ENCODE data around the gene DHX35. TPM values are rescaled to one million over a fixed set of nuclear protein-coding genes. Genes with fewer than 3 reads are reported as not detected.
A peak's percentile ranks its signal among the peaks of the same experiment; 100 is the strongest.

DHX35 gene
- total and polyA plus RNA-seq, 8 donors: 2.2 to 6.8 (median 3.3) TPM

DNA sequence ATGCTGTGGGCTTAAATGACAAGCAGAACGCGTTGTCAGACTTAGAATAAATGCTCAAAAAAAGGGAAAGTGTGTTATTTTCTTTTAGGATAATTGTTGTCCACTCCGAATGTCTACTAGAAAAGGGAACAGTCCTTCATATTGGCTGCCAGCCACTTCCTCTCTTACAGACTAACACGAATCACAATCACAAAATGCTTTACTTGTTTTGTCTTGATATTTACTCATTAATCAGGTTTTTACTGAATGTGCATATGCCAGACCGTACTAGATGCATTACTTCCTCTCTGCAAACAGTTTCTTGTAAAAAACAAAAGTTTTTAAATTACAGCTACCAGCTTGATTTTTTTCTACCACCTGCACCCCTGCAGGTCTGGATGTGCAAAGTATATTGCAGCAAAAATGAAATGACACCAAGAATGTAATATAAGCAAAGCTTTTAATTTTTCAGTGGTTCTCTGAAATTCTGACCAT is 821 bp downstream of the DHX35 start:
- H3K36me3 ChIP-seq: no peaks in the 10 kb centered on the region
- ATAC-seq (no peak), DNase-seq (no peak), FAIRE-seq (no peak)
- no peaks in the 10 kb centered on the region for H3K27me3 ChIP-seq
- H3K4me3 ChIP-seq: peak overlapping the region; percentile 85 to 100 (median 95)
- no peaks in the 10 kb centered on the region for H3K9me3 ChIP-seq
- H3K27ac ChIP-seq: peak overlapping the region in 2 of 4 donors; percentile 75 to 76
- intact Hi-C loops (cut with DNase I): no loop called here
- H3K4me1 ChIP-seq: peaks cover 0 to 9% (median 7%) of the 10 kb centered on the region in 3 donors
- TF ChIP-seq, protein P1, sequence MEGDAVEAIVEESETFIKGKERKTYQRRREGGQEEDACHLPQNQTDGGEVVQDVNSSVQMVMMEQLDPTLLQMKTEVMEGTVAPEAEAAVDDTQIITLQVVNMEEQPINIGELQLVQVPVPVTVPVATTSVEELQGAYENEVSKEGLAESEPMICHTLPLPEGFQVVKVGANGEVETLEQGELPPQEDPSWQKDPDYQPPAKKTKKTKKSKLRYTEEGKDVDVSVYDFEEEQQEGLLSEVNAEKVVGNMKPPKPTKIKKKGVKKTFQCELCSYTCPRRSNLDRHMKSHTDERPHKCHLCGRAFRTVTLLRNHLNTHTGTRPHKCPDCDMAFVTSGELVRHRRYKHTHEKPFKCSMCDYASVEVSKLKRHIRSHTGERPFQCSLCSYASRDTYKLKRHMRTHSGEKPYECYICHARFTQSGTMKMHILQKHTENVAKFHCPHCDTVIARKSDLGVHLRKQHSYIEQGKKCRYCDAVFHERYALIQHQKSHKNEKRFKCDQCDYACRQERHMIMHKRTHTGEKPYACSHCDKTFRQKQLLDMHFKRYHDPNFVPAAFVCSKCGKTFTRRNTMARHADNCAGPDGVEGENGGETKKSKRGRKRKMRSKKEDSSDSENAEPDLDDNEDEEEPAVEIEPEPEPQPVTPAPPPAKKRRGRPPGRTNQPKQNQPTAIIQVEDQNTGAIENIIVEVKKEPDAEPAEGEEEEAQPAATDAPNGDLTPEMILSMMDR (IDR thresholded peaks at IDR 0.05): no peak
- WGBS, 2 donors: 2 to 4% methylated on average over 5 of the region's 5 CpGs

DNA sequence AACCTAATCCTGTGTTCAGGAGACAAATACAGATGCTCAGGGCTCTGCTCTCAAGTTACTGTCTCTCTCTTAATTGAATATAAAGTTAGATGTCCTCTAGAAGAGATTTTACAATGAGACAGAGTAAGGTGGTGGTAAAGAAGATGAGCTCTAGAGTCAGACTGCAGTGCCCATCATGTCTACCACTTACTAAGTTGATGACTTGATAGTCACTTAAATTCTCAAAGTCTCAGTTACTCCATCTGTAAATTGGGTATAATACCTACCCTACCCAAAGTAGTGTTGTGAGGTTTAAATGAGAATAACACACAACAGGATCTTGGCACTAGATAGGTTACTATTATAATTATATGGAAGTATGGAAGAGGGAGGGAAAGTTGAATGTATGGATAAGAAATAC is 1.6 kb downstream of the DHX35 start:
- DNase-seq: no peak
- intact Hi-C loops (cut with DNase I): no loop called here
- no peak overlapping the region for H3K27ac ChIP-seq
- ATAC-seq: no peak
- TF ChIP-seq, protein P1 (IDR thresholded peaks at IDR 0.05): no peak
- no peak for FAIRE-seq
- H3K9me3 ChIP-seq: no peaks in the 10 kb centered on the region
- H3K36me3 ChIP-seq: no peaks in the 10 kb centered on the region
- no peaks in the 10 kb centered on the region for H3K27me3 ChIP-seq
- peaks cover 0 to 9% (median 7%) of the 10 kb centered on the region in 3 donors for H3K4me1 ChIP-seq
- H3K4me3 ChIP-seq: no peak overlapping the region

DNA sequence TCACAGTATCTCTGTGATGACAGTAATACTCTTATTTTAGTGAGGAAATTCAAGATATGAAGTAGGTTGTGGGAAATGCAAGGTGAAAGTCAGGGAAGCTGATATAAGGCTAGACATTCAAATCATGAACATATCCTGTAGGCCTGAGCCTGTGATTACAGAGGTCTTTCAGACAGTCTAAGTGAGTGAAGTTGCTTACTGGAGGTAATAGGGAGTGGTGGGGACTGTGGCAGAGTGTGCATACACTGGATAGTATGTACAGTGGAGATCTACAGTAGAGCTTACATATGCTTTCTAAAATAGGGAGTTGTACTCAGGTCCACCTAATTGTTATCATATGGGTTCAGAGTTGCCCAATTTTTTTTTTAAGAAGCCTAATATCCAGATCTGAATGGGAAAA is 3.1 kb downstream of the DHX35 start:
- Histone ChIP-seq H3K9me3 (no peaks in the 10 kb centered on the region), H3K27me3 (no peaks in the 10 kb centered on the region), H3K4me3 (no peak overlapping the region), H3K36me3 (peaks cover 0 to 12% (median 4%) of the 10 kb centered on the region in 3 donors), H3K4me1 (peaks cover 0 to 9% (median 7%) of the 10 kb centered on the region in 3 donors), H3K27ac (no peak overlapping the region)
- TF ChIP-seq, protein P1 (IDR thresholded peaks at IDR 0.05): no peak
- no peak for DNase-seq
- intact Hi-C loops (cut with DNase I): no loop called here
- no peak for ATAC-seq
- no peak for FAIRE-seq

DNA sequence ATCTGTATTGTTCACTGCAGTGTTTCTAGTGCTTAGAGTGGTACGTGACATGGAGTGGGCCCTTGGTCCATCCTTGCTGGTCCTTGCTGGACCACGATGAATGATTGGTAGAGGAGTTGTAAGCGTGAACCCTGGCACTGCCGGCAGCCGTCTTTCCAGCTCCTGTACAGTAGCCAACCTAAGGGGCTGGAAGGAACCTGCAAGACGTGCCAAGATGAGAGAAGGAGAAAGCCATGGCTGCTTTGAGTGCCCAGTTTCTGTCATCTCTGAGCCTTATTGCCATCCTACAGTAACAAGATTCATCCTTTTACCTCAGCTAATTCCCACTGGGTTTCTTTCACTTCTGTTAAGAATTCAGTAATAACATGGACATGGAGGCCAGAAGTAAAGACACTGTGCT is 5.9 kb downstream of the DHX35 start:
- Histone ChIP-seq H3K36me3 (peaks cover 0 to 15% (median 4%) of the 10 kb centered on the region in 3 donors), H3K4me1 (peaks cover 0 to 6% (median 5%) of the 10 kb centered on the region in 3 donors), H3K4me3 (no peak overlapping the region), H3K27ac (no peak overlapping the region), H3K27me3 (no peaks in the 10 kb centered on the region), H3K9me3 (no peaks in the 10 kb centered on the region)
- 85 to 91% methylated on average over 6 of the region's 6 CpGs for WGBS, 2 donors
- FAIRE-seq (no peak), ATAC-seq (no peak), DNase-seq (no peak)
- intact Hi-C loops (cut with DNase I): no loop called here
- TF ChIP-seq, protein P1 (IDR thresholded peaks at IDR 0.05): no peak

DNA sequence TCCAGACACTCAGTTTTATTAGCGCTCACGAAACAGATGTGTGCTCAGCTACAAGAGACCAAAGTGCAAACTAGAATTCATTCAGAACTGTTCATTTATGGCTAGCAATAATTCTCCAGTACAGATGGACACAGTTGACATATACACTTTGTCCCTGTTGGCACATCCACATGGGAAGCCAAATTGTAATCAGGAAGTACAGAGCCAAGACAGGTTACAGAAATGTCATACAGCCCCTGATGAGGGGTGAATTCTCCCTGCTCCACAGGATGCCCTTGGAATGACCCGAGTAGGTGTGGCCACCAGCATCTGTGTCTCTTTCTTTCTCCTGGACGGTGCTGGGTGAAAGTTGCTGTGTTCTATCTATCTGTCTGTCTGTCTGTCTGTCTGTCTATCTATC is 7.6 kb downstream of the DHX35 start:
- FAIRE-seq: no peak
- Histone ChIP-seq H3K9me3 (no peaks in the 10 kb centered on the region), H3K36me3 (peaks cover 0 to 15% (median 4%) of the 10 kb centered on the region in 3 donors), H3K4me3 (no peak overlapping the region), H3K27ac (no peak overlapping the region), H3K4me1 (no peaks in the 10 kb centered on the region), H3K27me3 (no peaks in the 10 kb centered on the region)
- 84 to 87% methylated on average over 4 of the region's 4 CpGs for WGBS, 2 donors
- TF ChIP-seq, protein P1 (IDR thresholded peaks at IDR 0.05): no peak
- DNase-seq: no peak
- intact Hi-C loops (cut with DNase I): no loop called here
- peak in 1 of 4 donors; percentile 22 for ATAC-seq
